UCSD-AML1 (cell line): Measurements from ENCODE around the gene TRIM4.
"Not testable (repeated sequence)": the region's sequence is repeated elsewhere in the genome, so short reads cannot be mapped to it uniquely, and the experiment has no call there.

Source experiments
- DNase-seq: peaks from one replicate; lab custom pipeline; 2025; ENCODE audit not compliant: unreplicated experiment; lab: John Stamatoyannopoulos, UW

The TRIM4 gene

DNA sequence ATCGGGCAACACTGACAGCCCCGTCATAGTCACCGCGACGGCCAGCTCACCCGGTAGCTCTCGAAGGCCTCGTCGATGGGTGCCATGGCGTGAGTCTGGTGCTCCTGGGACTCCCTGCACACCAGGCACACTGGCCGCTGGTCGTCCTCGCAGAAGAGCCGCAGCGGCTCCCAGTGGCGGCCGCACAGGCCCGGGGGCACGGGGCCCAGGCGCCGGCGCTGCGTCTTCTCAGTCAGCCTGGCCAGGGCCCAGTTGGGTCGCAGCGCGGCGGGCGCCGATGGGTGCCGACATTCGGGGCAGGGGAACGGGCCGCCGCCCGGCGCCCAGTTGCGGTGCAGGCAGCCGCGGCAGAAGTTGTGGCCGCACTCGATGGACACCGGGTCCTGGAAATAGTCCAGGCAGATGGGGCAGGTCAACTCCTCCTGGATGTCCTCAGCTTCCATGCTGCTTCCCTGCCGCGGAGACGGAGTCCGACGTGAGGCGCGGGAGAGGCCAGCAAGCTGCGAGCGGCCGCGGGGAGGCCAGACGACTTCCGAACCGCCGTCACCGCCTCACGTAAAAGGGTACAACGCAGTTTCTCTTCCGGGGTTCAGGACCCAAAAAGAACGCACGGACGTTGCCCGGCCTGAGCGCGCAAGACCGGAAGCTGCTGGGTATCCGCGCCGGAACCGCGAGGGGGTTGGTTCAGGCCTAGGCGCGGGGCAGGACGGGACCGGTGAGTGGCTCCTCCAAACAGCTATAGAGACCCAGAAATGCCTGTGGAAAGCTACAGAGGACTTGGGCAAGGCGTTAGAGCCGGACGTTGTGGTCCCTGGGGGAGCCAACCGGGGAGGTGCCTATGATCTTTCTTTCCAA, at the start of gene TRIM4:
TRIM4 (minus strand) TSS at position 572 of the 855 bp plus-strand sequence; CDS start at position 443, 129 bp downstream.
- DNase-seq = peak; percentile 84

- no peak for DNase-seq
These were observed 39.4 kb upstream of the TRIM4 start for GRCh38 chr7:99958564-99959227.

- DNase-seq = no peak
These were observed 35.9 kb upstream of the TRIM4 start for GRCh38 chr7:99955247-99955646.

- DNase-seq = not testable (repeated sequence)
These were observed 35.3 kb upstream of the TRIM4 start for GRCh38 chr7:99954643-99955042.

GRCh38 chr7:99953649-99954048, 34.3 kb upstream of the TRIM4 start:
- no peak for DNase-seq

DNA sequence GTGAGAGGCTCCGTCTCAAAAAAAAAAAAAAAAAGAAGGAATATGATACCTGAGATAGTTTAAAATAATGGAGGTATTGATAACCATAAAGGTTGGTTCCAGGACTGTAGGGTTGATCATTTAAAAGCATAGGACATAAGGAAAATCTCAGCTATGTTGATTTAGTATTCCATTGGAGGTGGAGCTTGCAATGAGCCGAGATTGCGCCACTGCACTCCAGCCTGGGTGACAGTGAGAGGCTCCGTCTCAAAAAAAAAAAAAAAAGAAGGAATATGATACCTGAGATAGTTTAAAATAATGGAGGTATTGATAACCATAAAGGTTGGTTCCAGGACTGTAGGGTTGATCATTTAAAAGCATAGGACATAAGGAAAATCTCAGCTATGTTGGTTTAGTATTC, 33.3 kb upstream of the TRIM4 start:
- not testable (repeated sequence) for DNase-seq

DNA sequence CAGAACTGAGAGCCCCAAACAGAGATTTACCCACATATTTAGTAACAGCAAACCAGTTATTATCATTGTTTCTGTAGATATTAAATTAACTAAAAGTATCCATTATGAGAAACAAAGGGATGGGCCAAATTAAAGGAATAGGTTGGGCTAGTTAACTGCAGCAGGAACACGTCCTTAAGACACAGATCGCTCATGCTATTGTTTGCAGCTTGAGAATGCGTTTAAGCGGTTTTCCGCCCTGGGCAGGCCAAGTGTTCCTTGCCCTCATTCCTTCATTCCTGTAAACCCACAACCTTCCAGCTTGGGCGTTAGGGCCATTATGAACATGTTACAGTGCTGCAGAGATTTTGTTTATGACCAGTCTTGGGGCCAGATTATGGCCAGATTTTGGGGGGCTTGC, 31.5 kb upstream of the TRIM4 start:
- not testable (repeated sequence) for DNase-seq

DNA sequence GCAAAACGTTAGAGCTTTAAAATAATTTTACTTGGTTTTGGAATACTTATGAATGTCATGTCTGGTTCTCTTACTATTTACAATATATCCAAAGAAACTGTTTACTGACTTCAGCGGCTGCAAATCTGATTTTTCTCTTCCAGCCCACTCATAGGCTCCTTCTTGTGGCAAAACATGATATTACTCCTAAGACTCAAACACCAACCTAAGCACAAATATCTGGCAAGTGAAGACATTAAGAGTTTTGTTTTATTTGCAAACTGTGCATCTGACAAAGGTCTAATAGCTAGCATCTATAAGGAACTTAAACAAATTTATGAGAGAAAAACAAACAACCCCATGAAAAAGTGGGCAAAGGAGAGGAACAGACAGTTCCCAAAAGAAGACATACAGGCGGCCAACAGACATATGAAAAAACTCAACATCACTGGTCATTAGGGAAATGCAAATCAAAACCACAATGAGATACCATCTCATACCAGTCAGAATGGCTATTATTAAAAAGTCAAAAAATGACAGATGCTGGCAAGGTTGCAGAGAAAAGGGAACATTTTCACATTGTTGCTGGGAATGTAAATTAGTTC, 30.4 kb upstream of the TRIM4 start:
- DNase-seq = no peak

- no peak for DNase-seq
These were observed 28.3 kb upstream of the TRIM4 start for GRCh38 chr7:99947608-99948007.

DNA sequence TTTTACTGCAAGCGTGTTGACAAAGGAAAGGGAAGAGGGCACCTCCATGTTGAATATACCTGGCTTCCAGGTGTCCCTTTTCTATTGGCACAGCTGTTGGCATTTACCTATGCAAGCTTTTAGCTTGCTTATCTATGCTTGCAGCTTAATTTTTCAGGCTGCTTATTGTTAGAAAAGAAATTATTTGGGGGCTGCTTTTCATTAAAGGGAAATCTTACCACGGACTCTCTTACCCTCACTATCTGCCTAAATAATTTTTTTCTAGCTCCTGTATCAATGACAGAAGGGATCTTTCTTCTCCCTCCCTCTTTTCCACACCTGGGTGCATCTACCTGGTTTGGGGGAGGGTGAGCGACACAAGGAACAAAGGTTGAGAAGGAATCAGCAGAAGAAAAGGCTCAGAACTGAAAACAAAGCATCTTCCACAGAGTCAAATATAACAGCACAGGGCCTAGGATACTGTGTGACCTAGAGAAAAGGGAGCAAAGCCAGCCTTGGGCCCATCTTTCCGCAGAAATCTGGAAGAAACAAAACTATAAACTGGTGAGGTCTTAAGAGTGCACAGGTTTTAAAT, 25.3 kb upstream of the TRIM4 start:
- DNase-seq = no peak

- DNase-seq = no peak
These were observed 24.5 kb upstream of the TRIM4 start for GRCh38 chr7:99943641-99944496.

- DNase-seq = no peak
These were observed 19.0 kb upstream of the TRIM4 start for GRCh38 chr7:99938296-99938695.

GRCh38 chr7:99935009-99935408, 15.7 kb upstream of the TRIM4 start:
- not testable (repeated sequence) for DNase-seq

GRCh38 chr7:99930376-99930775, 11.0 kb upstream of the TRIM4 start:
- DNase-seq = no peak

GRCh38 chr7:99929730-99930053, 10.4 kb upstream of the TRIM4 start:
- DNase-seq = no peak

GRCh38 chr7:99928994-99929729, 9.8 kb upstream of the TRIM4 start, which contains the start of gene GJC3:
GJC3 (minus strand) TSS chr7:99929620; CDS start chr7:99929620, 0 bp downstream.
- DNase-seq = peak; percentile 41

GRCh38 chr7:99928188-99928587, 8.9 kb upstream of the TRIM4 start:
- DNase-seq = no peak

GRCh38 chr7:99927536-99927935, 8.2 kb upstream of the TRIM4 start:
- DNase-seq = no peak

- DNase-seq = no peak
These were observed 7.0 kb upstream of the TRIM4 start for GRCh38 chr7:99926321-99926720.

GRCh38 chr7:99923200-99923599, 3.9 kb upstream of the TRIM4 start:
- no peak for DNase-seq
